Lower lobe of right lung (tissue), 2 donors: ENCODE results near the gene RNFT2. TPM values are rescaled to one million over a fixed set of nuclear protein-coding genes. Genes with fewer than 3 reads are reported as not detected.

Experiments
- ATAC-seq, 2 donors: fragments of 200-7000 bp; cut with Tn5 transposase; one replicate each; pipeline ENCODE4 v1.9.1; 2020 to 2022; ENCODE audit warnings: mild to moderate bottlenecking in 2 of 2, moderate library complexity in 2 of 2
- DNase-seq: peaks from one replicate; pipeline ENCODE4 v3.0.0-alpha.2; 2020
- H3K27ac ChIP-seq: fragments of 200-600 bp; one replicate; pipeline ENCODE4 v1.8.0; 2022
- H3K27me3 ChIP-seq: fragments of 200-600 bp; one replicate; pipeline ENCODE4 v1.8.0; 2022; ENCODE audit warnings: low read depth
- H3K36me3 ChIP-seq: fragments of 200-600 bp; one replicate; pipeline ENCODE4 v1.8.0; 2022; ENCODE audit warnings: mild to moderate bottlenecking
- H3K4me1 ChIP-seq: fragments of 200-600 bp; one replicate; pipeline ENCODE4 v1.8.0; 2022
- H3K4me3 ChIP-seq: fragments of 200-600 bp; one replicate; pipeline ENCODE4 v1.8.0; 2022; ENCODE audit warnings: mild to moderate bottlenecking
- H3K9me3 ChIP-seq: fragments of 200-600 bp; one replicate; pipeline ENCODE4 v1.8.0; 2022
- intact Hi-C: fragments of 100-400 bp; cut with DNase I; formaldehyde crosslinking; loops from one replicate; pipeline ENCODE4 v1.11.0; 2022
- total RNA-seq: library from RNA; stranded (reverse); fragmentation: NEBNext Ultra II Directional; extraction: Animal tissue kit (Norgen Biotek cat#: 25700); gene quantifications from one replicate; pipeline ENCODE4 v1.2.1, GENCODE V29; 2021
- TF ChIP-seq, protein P1 (sequence below): fragments of 200-600 bp; IDR thresholded peaks from one replicate; pipeline ENCODE4 v1.8.0; 2022; ENCODE audit warnings: antibody characterized with exemption, mild to moderate bottlenecking
- donor health status: DM: no; HTN: yes; CAD: no; lungs with severe emphysema.

Gene RNFT2
- total RNA-seq, 1 donor from 2014 or later = 3.3 TPM

DNA sequence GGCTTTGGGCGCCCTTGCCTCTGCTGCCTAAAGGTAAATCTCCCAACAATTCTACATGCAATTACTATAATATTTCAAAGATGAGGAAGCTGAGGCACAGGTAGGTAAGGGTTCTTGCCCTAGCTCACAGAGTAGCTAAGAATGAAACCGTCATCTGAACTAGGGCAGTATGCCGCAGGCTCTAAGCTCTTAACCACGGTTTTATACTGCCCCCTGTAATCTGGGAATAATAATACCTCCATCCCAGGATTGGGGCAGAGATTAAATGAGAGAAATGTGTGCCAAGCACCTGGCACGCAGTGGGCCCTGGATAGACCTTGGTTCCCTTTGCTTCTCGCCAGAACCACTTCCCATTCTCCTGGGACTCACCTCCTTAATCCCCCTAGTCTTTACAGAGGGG lies 144.6 kb downstream of the RNFT2 start:
- Histone ChIP-seq H3K9me3 (no peaks in the 10 kb centered on the region), H3K27ac (no peak overlapping the region), H3K36me3 (no peaks in the 10 kb centered on the region), H3K27me3 (peaks cover 61% of the 10 kb centered on the region), H3K4me1 (peaks cover 42% of the 10 kb centered on the region), H3K4me3 (no peak overlapping the region)
- TF ChIP-seq, protein P1, sequence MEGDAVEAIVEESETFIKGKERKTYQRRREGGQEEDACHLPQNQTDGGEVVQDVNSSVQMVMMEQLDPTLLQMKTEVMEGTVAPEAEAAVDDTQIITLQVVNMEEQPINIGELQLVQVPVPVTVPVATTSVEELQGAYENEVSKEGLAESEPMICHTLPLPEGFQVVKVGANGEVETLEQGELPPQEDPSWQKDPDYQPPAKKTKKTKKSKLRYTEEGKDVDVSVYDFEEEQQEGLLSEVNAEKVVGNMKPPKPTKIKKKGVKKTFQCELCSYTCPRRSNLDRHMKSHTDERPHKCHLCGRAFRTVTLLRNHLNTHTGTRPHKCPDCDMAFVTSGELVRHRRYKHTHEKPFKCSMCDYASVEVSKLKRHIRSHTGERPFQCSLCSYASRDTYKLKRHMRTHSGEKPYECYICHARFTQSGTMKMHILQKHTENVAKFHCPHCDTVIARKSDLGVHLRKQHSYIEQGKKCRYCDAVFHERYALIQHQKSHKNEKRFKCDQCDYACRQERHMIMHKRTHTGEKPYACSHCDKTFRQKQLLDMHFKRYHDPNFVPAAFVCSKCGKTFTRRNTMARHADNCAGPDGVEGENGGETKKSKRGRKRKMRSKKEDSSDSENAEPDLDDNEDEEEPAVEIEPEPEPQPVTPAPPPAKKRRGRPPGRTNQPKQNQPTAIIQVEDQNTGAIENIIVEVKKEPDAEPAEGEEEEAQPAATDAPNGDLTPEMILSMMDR = peak; percentile 19
- intact Hi-C loops = no loop called here
- ATAC-seq (no peak), DNase-seq (no peak)

DNA sequence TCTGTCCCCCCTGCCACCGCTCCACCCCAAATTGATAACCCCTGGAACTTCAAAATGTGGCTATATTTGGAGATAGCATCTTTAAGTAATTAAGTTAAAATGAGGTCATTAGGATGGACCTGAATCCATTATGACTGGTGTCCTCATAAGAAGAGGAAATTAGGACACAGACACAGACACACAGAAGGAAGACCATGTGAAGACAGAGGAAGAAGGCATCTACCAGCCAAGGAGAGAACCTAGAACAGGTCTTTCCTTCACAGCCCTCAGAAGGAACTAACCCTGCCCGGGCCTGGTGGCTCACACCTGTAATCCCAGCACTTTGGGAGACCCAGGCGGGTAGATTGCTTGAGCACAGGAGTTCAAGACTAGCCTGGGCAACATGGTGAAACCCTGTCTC lies 146.8 kb downstream of the RNFT2 start:
- intact Hi-C loops = no loop called here
- Histone ChIP-seq H3K4me3 (no peak overlapping the region), H3K27me3 (peaks cover 40% of the 10 kb centered on the region), H3K36me3 (no peaks in the 10 kb centered on the region), H3K4me1 (peaks cover 26% of the 10 kb centered on the region), H3K9me3 (no peaks in the 10 kb centered on the region), H3K27ac (no peak overlapping the region)
- no peak for DNase-seq
- TF ChIP-seq, protein P1 = no peak
- ATAC-seq = no peak

DNA sequence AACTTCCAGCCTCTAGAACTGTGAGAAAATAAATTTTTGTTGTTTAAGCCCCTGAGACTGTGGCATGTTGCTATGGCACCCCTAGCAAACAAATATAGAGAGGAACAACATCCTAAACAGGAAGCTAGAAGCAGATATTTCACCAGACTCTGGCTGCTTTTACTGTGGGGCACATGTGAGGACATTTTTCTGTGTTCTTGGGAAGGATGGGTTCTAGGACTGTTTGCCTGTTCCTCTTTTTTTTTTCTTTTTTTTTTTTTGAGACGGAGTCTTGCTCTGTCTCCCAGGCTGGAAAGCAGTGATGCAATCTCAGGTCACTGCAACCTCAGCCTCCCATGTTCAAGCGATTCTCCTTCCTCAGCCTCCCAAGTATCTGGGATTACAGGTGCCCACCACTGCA lies 147.4 kb downstream of the RNFT2 start:
- no peak overlapping the region for H3K27ac ChIP-seq
- no peaks in the 10 kb centered on the region for H3K9me3 ChIP-seq
- intact Hi-C loops = no loop called here
- peak; percentile 26 to 43 for ATAC-seq
- TF ChIP-seq, protein P1 = no peak
- H3K36me3 ChIP-seq = no peaks in the 10 kb centered on the region
- DNase-seq = no peak
- no peak overlapping the region for H3K4me3 ChIP-seq
- H3K27me3 ChIP-seq = peaks cover 34% of the 10 kb centered on the region
- H3K4me1 ChIP-seq = peaks cover 19% of the 10 kb centered on the region

DNA sequence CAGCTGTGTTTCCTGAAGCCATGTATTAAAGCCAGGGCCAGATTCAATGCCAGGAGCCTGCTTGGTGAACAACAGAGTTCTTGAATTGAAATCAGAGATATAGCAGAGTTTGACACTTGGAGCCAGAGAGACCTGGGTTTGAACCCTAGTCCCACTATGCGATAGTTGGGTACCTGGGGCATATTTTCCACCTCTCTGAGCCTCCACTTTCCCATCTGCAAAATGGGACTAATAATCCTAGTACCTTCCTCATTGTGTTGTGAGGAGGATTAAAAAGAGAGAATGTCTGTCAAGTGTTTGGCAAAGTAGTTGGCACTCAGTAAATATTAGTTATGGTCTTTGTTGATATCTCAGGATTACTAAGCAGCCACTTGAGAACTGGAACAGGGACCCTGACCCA lies 149.1 kb downstream of the RNFT2 start:
- H3K27me3 ChIP-seq = peaks cover 19% of the 10 kb centered on the region
- no peak for DNase-seq
- no peaks in the 10 kb centered on the region for H3K36me3 ChIP-seq
- ATAC-seq = no peak
- H3K9me3 ChIP-seq = no peaks in the 10 kb centered on the region
- TF ChIP-seq, protein P1 = no peak
- no peak overlapping the region for H3K4me3 ChIP-seq
- peaks cover 5% of the 10 kb centered on the region for H3K4me1 ChIP-seq
- intact Hi-C loops = no loop called here
- H3K27ac ChIP-seq = no peak overlapping the region

DNA sequence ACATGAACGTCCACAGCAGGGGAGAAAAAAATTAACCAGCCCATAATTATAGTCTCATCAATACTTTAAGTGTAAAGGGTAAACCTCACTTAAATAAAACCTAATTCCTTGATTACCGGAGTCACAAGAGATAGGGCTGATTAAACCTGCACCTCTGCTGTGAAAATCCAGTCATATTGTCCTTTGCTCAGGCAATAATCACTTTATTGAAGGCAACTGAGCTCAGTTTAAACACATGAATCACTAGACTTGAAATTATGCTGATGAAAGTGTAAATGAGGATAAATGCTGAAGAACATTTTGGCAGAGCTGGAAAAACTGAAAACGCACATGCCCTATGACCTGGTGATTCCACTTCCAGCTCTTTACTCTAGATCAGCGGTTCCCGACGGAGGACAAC lies 149.8 kb downstream of the RNFT2 start:
- Histone ChIP-seq H3K4me3 (no peak overlapping the region), H3K27me3 (peaks cover 12% of the 10 kb centered on the region), H3K27ac (no peak overlapping the region), H3K4me1 (no peaks in the 10 kb centered on the region), H3K9me3 (no peaks in the 10 kb centered on the region), H3K36me3 (no peaks in the 10 kb centered on the region)
- TF ChIP-seq, protein P1 = no peak
- no peak for DNase-seq
- intact Hi-C loops = no loop called here
- ATAC-seq = no peak

DNA sequence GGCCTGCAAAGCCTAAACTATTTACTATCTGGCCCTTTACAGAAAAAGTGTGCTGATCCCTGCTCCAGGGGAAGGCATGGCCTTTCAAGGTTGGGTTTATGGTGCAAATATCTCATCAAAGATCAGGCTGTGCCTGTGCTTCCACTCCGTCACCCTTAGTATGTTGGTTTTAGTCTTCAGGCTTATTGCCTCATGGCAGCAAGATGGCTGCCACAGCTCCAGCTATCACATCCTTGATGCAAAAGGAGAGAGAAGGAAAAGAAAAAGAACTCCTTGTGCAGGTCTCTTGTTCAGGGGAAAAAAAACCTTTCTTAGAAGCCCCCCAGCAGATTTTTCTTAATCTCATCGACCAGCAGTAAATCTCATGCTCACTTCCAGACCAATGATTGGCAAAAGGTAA lies 152.2 kb downstream of the RNFT2 start:
- TF ChIP-seq, protein P1 = no peak
- intact Hi-C loops = no loop called here
- Histone ChIP-seq H3K36me3 (no peaks in the 10 kb centered on the region), H3K4me1 (no peaks in the 10 kb centered on the region), H3K4me3 (no peak overlapping the region), H3K27me3 (peaks cover 3% of the 10 kb centered on the region), H3K27ac (no peak overlapping the region), H3K9me3 (no peaks in the 10 kb centered on the region)
- ATAC-seq (no peak), DNase-seq (no peak)
